Measurements from ENCODE around the gene HS3ST4.
"Not testable (repeated sequence)": the region's sequence is repeated elsewhere in the genome, so short reads cannot be mapped to it uniquely, and the experiment has no call there.

HS3ST4 gene

DNA sequence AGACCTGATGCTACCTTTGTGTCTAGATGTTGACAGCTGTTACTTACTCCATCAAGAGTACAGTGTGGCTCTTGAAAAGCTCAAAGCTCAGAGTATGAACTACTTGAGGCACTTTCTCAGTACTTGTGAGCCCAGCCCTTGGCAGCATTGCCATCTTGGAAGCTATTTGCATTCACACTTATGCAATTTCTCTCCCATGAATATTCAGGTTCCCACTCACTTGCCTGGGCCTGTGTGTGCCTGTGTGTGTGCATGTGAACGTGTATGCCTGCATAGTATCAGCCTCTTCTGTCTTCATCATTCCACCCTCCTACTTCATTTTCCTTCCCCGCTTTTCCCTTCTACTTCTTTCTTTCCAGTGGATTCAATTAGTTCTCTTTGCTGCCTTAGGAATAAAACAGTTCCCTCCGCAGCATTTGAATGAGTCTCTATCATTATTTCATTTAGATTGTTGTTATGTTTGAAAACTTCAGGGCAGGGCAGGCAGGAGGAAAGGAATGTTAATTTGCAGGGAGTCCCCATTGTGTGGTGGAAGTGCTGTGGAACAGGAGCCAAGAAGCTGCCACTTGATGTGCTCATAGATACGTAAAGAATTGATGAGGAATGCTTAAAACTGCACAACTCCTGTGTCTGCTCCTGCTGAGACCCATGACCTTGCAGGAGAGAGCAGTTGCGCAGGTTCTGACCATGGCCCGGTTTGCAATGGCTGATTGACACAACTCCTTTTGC is 58.9 kb downstream of the HS3ST4 start:
- DNase-seq (ENCODE audit: low spot score in 2 of 2), result no peak
- H3K36me3 ChIP-seq (replicated peaks), result no peaks in the 10 kb centered on the region
- no peak overlapping the region for H3K4me3 ChIP-seq
- H3K4me1 ChIP-seq, result no peaks in the 10 kb centered on the region
- H3K27me3 ChIP-seq (ENCODE audit: low read depth), result no peaks in the 10 kb centered on the region
- H3K9me3 ChIP-seq, result no peaks in the 10 kb centered on the region
- in situ Hi-C loops (cut with MboI; ENCODE audit: low sequenced_read_pairs), result no loop called here

- in situ Hi-C loops (cut with MboI; ENCODE audit: low sequenced_read_pairs), result no loop called here
- H3K4me1 ChIP-seq, result no peaks in the 10 kb centered on the region
- no peaks in the 10 kb centered on the region for H3K9me3 ChIP-seq
- no peaks in the 10 kb centered on the region for H3K27me3 ChIP-seq (ENCODE audit: low read depth)
- DNase-seq (ENCODE audit: low spot score in 2 of 2), result no peak
- no peak overlapping the region for H3K4me3 ChIP-seq
- H3K36me3 ChIP-seq (replicated peaks), result no peaks in the 10 kb centered on the region
Observed at GRCh38 chr16:25751230-25751835, 59.6 kb downstream of the HS3ST4 start.

GRCh38 chr16:25764466-25764865 is 72.7 kb downstream of the HS3ST4 start:
- Histone ChIP-seq H3K36me3 (replicated peaks) (no peaks in the 10 kb centered on the region), H3K27me3 (ENCODE audit: low read depth) (no peaks in the 10 kb centered on the region), H3K4me1 (no peaks in the 10 kb centered on the region), H3K9me3 (no peaks in the 10 kb centered on the region), H3K4me3 (no peak overlapping the region)
- in situ Hi-C loops (cut with MboI; ENCODE audit: low sequenced_read_pairs), result no loop called here
- DNase-seq (ENCODE audit: low spot score in 2 of 2), result no peak

DNA sequence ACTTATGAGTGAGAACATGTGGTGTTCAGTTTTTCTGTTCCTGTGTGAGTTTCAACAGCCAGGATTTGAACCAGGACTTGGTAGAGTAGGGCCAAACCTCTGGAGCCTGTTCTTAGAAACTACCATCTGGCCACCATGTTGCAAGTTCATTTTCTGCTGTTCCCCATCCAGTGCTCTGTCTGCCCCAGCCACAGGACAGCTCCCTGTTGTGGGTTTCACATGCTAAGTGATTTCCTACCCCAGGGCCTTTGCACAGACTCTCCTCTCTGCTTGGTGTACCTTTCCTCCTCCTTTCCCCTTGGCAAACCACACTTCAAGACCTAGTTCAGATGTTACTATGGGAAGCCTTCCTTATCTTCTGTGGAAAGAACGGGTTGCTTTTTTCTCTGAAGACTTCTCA is 79.5 kb downstream of the HS3ST4 start:
- Histone ChIP-seq H3K4me1 (no peaks in the 10 kb centered on the region), H3K27me3 (ENCODE audit: low read depth) (no peaks in the 10 kb centered on the region), H3K9me3 (no peaks in the 10 kb centered on the region), H3K36me3 (replicated peaks) (no peaks in the 10 kb centered on the region), H3K4me3 (no peak overlapping the region)
- in situ Hi-C loops (cut with MboI; ENCODE audit: low sequenced_read_pairs), result no loop called here
- no peak for DNase-seq (ENCODE audit: low spot score in 2 of 2)

DNA sequence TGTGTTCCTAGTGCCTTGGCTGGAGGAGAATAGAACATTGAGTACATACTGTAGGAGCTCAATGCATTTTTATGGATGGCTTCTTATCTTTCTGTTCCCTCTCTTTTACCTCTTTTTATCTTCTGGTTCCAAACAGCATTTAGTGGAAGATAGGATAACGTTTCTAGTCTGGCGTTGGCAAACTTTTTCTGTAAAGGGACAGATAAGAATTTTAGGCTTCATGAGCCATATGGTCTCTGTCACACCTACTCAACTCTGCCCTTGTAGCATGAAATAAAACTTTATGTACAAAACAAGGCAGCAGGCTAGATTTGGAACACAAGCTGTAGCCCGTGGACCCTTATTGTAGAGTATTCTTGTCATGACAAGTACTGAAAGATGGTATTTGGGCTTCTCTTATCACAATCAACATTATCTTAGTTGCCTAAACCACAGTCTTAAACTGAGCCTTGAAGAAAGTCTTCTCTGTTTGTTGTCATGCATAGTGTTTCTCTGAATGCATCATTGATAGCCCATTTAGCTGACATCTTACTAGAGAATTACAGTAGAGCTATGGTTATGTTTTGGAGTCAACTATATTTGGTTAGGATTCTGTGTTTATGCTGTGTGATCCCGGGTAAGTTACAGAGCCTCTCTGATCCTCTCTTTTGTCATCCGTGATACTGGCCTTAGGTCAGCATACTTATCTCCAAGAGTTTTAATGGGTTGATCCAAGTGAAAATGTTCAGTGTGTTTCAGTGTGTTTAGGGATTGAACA is 80.2 kb downstream of the HS3ST4 start:
- H3K4me1 ChIP-seq, result no peaks in the 10 kb centered on the region
- in situ Hi-C loops (cut with MboI; ENCODE audit: low sequenced_read_pairs), result no loop called here
- no peaks in the 10 kb centered on the region for H3K27me3 ChIP-seq (ENCODE audit: low read depth)
- no peak overlapping the region for H3K4me3 ChIP-seq
- no peaks in the 10 kb centered on the region for H3K9me3 ChIP-seq
- H3K36me3 ChIP-seq (replicated peaks), result no peaks in the 10 kb centered on the region
- no peak for DNase-seq (ENCODE audit: low spot score in 2 of 2)

- H3K9me3 ChIP-seq; DNase-seq (ENCODE audit: low spot score in 2 of 2); H3K4me3 ChIP-seq; in situ Hi-C loops (cut with MboI; ENCODE audit: low sequenced_read_pairs); H3K27me3 ChIP-seq (ENCODE audit: low read depth); H3K36me3 ChIP-seq (replicated peaks); H3K4me1 ChIP-seq: not testable (repeated sequence)
Observed at GRCh38 chr16:25776214-25776613, 84.5 kb downstream of the HS3ST4 start.

GRCh38 chr16:25783226-25783625 is 91.5 kb downstream of the HS3ST4 start:
- Histone ChIP-seq H3K4me1 (no peaks in the 10 kb centered on the region), H3K27me3 (ENCODE audit: low read depth) (no peaks in the 10 kb centered on the region), H3K4me3 (no peak overlapping the region), H3K9me3 (no peaks in the 10 kb centered on the region), H3K36me3 (replicated peaks) (no peaks in the 10 kb centered on the region)
- no peak for DNase-seq (ENCODE audit: low spot score in 2 of 2)
- in situ Hi-C loops (cut with MboI; ENCODE audit: low sequenced_read_pairs), result no loop called here

DNA sequence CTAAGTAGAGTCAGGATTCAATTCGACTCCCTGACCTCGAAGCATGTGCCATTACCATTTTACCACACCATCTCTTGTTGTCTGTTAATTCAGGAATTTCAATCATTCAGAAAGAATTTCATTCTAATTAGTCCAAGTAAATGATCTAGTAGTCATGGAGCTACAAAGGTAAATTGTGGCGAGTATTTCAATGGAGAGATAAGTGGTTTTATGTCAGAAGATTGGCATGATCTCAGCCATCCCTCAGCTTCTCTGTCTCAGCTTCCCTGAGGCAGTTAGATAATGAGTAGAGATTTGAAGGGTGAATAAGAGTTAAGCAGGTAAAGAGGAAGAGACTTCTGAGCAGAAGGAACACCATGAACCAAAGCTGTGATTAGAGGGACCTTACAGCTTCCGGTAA is 93.6 kb downstream of the HS3ST4 start:
- in situ Hi-C loops (cut with MboI; ENCODE audit: low sequenced_read_pairs), result no loop called here
- no peaks in the 10 kb centered on the region for H3K9me3 ChIP-seq
- no peaks in the 10 kb centered on the region for H3K36me3 ChIP-seq (replicated peaks)
- no peaks in the 10 kb centered on the region for H3K4me1 ChIP-seq
- no peak for DNase-seq (ENCODE audit: low spot score in 2 of 2)
- H3K27me3 ChIP-seq (ENCODE audit: low read depth), result no peaks in the 10 kb centered on the region
- H3K4me3 ChIP-seq, result no peak overlapping the region

DNA sequence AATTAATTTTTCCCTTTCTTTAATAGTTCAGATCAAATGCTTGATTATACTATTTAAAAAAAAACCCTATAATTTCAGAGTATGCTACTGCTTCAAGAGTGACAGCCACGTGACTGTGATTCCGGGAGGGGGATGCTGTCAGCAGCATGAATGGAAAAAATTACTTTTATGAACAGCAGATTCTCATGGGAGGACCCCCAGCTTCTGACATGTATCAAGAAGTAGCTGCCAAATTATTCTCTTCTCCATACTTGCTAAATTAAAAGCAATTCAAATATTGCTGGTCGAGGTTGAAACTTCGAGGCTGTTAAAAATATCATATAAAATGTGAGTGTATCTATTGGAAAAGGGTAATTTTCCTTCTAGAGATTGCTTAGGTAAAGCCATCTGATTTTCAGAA is 95.0 kb downstream of the HS3ST4 start:
- Histone ChIP-seq H3K27me3 (ENCODE audit: low read depth) (no peaks in the 10 kb centered on the region), H3K4me1 (no peaks in the 10 kb centered on the region), H3K36me3 (replicated peaks) (no peaks in the 10 kb centered on the region), H3K4me3 (no peak overlapping the region), H3K9me3 (no peaks in the 10 kb centered on the region)
- no peak for DNase-seq (ENCODE audit: low spot score in 2 of 2)
- in situ Hi-C loops (cut with MboI; ENCODE audit: low sequenced_read_pairs), result no loop called here

GRCh38 chr16:25788637-25789036 is 96.9 kb downstream of the HS3ST4 start:
- Histone ChIP-seq H3K9me3 (no peaks in the 10 kb centered on the region), H3K27me3 (ENCODE audit: low read depth) (no peaks in the 10 kb centered on the region), H3K4me3 (no peak overlapping the region), H3K4me1 (no peaks in the 10 kb centered on the region), H3K36me3 (replicated peaks) (no peaks in the 10 kb centered on the region)
- in situ Hi-C loops (cut with MboI; ENCODE audit: low sequenced_read_pairs), result no loop called here
- DNase-seq (ENCODE audit: low spot score in 2 of 2), result no peak

GRCh38 chr16:25796239-25796638 is 104.5 kb downstream of the HS3ST4 start:
- Histone ChIP-seq H3K36me3 (replicated peaks) (no peaks in the 10 kb centered on the region), H3K4me3 (no peak overlapping the region), H3K9me3 (no peaks in the 10 kb centered on the region), H3K4me1 (no peaks in the 10 kb centered on the region), H3K27me3 (ENCODE audit: low read depth) (no peaks in the 10 kb centered on the region)
- DNase-seq (ENCODE audit: low spot score in 2 of 2), result no peak
- in situ Hi-C loops (cut with MboI; ENCODE audit: low sequenced_read_pairs), result no loop called here

DNA sequence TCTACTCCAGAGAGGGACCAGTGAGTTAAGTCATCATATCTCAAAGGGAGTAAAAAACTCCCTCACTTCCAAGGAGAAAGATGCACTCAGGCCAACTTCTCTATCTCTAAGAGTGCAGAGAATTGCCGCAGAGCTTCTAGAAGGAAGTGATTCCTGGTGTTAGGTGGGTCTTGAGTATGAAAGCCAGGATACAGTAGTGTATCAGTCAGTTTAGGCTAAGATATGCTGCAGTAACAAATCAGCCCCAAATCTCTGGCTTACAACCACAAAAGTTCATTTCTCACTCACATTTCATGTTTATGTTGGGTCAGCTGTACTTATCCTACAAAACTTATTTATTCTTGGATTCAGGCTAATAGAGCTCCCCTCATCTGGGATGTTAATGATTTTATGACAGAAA is 106.3 kb downstream of the HS3ST4 start:
- no peak for DNase-seq (ENCODE audit: low spot score in 2 of 2)

DNA sequence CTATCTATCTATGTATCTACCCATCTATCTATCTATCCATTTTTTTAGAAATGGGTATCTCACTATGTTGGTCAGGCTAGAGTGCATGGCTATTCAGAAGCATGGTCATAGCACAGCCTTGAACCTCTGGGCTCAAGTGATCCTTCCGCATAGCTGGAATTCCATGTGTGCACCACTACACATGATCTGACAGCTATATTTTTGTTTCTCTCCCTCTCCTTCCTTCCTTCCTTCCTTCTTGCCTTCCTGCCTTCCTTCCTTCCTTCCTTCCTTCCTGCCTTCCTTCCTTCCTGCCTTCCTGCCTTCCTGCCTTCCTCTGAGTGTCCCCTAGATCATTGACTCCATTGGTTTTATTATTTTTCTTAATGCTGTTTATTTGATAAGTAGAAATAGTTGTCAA is 108.1 kb downstream of the HS3ST4 start:
- Histone ChIP-seq H3K4me3 (no peak overlapping the region), H3K4me1 (no peaks in the 10 kb centered on the region), H3K9me3 (no peaks in the 10 kb centered on the region), H3K27me3 (ENCODE audit: low read depth) (no peaks in the 10 kb centered on the region), H3K36me3 (replicated peaks) (no peaks in the 10 kb centered on the region)
- in situ Hi-C loops (cut with MboI; ENCODE audit: low sequenced_read_pairs), result no loop called here
- DNase-seq (ENCODE audit: low spot score in 2 of 2), result no peak

More for the DNA sequence above, 106.3 kb downstream of the HS3ST4 start:
- no peaks in the 10 kb centered on the region for H3K36me3 ChIP-seq (replicated peaks)
- in situ Hi-C loops (cut with MboI; ENCODE audit: low sequenced_read_pairs), result no loop called here
- H3K4me3 ChIP-seq, result no peak overlapping the region
- no peaks in the 10 kb centered on the region for H3K9me3 ChIP-seq
- no peaks in the 10 kb centered on the region for H3K27me3 ChIP-seq (ENCODE audit: low read depth)
- no peaks in the 10 kb centered on the region for H3K4me1 ChIP-seq

- Histone ChIP-seq H3K27me3 (ENCODE audit: low read depth) (no peaks in the 10 kb centered on the region), H3K9me3 (no peaks in the 10 kb centered on the region), H3K4me3 (no peak overlapping the region), H3K36me3 (replicated peaks) (no peaks in the 10 kb centered on the region), H3K4me1 (no peaks in the 10 kb centered on the region)
- in situ Hi-C loops (cut with MboI; ENCODE audit: low sequenced_read_pairs), result no loop called here
- DNase-seq (ENCODE audit: low spot score in 2 of 2), result no peak
Observed at GRCh38 chr16:25812215-25812614, 120.5 kb downstream of the HS3ST4 start.

All from HAP-1 (cell line).